Measurements from ENCODE around the gene BBOX1. TPM values are rescaled to one million over a fixed set of nuclear protein-coding genes. Genes with fewer than 3 reads are reported as not detected.
A peak's percentile ranks its signal among the peaks of the same experiment; 100 is the strongest.

The BBOX1 gene
- total RNA-seq, 1 donor from 2014 or later, result 0.90 TPM

DNA sequence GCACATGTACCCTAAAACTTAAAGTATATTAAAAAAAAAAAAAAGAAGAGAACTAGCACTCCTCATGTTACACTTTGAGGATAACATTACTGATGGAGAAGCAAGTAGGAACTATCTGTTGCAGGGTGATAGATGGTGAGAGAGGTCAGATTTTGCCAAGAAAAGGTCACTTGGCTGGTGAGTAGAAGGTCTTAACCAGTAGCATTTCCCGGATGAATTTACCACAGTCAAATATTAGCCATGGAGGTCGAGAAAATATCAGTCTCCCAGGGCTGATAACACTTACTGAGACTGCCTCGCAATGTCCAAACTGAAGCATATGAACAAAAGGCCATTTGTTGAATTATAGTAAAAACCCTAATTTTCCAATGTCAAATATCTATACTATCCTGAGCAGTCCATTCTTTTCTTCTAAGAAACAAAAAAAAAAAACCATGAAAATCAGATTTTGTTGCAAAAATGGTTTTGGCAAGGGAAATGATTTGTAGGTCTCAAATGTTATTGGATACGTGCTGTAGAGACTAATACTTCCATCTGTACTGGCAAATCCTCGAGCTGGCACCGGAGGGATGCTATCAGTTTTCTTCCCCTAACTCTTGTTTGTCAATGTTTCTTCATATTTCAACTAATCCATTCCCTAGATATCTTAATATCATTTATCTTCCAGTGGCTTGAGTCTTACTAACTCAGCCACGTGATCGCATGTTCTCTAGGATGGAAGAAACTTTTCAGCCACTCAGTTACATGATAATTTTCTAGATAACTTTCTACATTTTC, 14.5 kb upstream of the BBOX1 start:
- no peaks in the 10 kb centered on the region for H3K36me3 Mint-ChIP-seq (ENCODE audit: low read depth)
- peaks cover 6% of the 10 kb centered on the region for H3K9me3 Mint-ChIP-seq (ENCODE audit: low read depth)
- no peak overlapping the region for H3K4me3 Mint-ChIP-seq (ENCODE audit: unreplicated experiment)
- no peak for DNase-seq (ENCODE audit: low spot score)
- TF ChIP-seq, protein P1, sequence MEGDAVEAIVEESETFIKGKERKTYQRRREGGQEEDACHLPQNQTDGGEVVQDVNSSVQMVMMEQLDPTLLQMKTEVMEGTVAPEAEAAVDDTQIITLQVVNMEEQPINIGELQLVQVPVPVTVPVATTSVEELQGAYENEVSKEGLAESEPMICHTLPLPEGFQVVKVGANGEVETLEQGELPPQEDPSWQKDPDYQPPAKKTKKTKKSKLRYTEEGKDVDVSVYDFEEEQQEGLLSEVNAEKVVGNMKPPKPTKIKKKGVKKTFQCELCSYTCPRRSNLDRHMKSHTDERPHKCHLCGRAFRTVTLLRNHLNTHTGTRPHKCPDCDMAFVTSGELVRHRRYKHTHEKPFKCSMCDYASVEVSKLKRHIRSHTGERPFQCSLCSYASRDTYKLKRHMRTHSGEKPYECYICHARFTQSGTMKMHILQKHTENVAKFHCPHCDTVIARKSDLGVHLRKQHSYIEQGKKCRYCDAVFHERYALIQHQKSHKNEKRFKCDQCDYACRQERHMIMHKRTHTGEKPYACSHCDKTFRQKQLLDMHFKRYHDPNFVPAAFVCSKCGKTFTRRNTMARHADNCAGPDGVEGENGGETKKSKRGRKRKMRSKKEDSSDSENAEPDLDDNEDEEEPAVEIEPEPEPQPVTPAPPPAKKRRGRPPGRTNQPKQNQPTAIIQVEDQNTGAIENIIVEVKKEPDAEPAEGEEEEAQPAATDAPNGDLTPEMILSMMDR (IDR thresholded peaks at IDR 0.05), result no peak
- no peaks in the 10 kb centered on the region for H3K27me3 Mint-ChIP-seq (ENCODE audit: low read depth)
- H3K4me1 Mint-ChIP-seq (ENCODE audit: low read depth), result peaks cover 23% of the 10 kb centered on the region
- no peak overlapping the region for H3K27ac Mint-ChIP-seq (ENCODE audit: unreplicated experiment)

DNA sequence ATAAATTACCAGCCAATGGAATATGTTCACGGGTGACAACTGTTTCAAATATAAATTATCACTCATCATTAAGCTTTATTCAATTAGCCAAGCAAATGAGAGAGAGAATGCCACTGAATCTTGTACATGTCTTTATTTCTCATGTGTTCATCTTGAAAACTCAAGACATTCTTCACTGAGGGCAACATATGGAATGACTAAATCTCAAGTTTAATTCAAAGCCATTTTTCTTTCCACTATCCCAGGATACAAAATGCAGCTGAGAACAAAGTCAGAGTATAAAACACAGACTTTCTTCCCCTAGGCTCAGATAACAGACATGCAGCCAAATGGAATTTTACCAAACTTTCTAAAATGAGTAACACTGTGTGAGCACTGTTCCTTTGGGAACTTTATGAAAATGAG, 12.1 kb upstream of the BBOX1 start:
- Mint-ChIP-seq H3K36me3 (ENCODE audit: low read depth) (no peaks in the 10 kb centered on the region), H3K4me1 (ENCODE audit: low read depth) (peaks cover 34% of the 10 kb centered on the region), H3K4me3 (ENCODE audit: unreplicated experiment) (no peak overlapping the region), H3K27me3 (ENCODE audit: low read depth) (no peaks in the 10 kb centered on the region), H3K27ac (ENCODE audit: unreplicated experiment) (peak overlapping the region; percentile 86), H3K9me3 (ENCODE audit: low read depth) (peaks cover 6% of the 10 kb centered on the region)
- no peak for DNase-seq (ENCODE audit: low spot score)
- TF ChIP-seq, protein P1 (IDR thresholded peaks at IDR 0.05), result no peak

DNA sequence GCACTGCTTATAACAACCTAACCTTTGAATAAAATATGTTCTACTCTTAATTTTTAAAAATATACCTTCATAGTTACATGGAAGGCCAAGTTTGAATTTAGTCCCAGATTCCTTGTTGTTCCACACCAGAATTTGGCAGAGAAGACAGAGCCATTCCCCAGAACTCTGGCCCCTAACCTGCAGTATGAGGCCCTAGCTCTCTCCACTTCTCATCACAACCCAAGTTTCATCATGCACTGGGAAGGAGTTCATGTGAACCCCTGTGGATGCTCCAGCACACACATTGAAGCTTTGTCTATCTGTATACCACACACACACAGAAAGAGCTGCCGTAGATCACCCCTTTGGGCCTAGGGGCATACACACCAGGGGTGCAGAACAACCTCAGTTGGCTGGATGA, 10.6 kb upstream of the BBOX1 start:
- Mint-ChIP-seq H3K4me1 (ENCODE audit: low read depth) (peaks cover 38% of the 10 kb centered on the region), H3K27ac (ENCODE audit: unreplicated experiment) (no peak overlapping the region), H3K4me3 (ENCODE audit: unreplicated experiment) (no peak overlapping the region), H3K27me3 (ENCODE audit: low read depth) (no peaks in the 10 kb centered on the region), H3K36me3 (ENCODE audit: low read depth) (peaks cover 8% of the 10 kb centered on the region), H3K9me3 (ENCODE audit: low read depth) (peaks cover 17% of the 10 kb centered on the region)
- TF ChIP-seq, protein P1 (IDR thresholded peaks at IDR 0.05), result no peak
- no peak for DNase-seq (ENCODE audit: low spot score)

DNA sequence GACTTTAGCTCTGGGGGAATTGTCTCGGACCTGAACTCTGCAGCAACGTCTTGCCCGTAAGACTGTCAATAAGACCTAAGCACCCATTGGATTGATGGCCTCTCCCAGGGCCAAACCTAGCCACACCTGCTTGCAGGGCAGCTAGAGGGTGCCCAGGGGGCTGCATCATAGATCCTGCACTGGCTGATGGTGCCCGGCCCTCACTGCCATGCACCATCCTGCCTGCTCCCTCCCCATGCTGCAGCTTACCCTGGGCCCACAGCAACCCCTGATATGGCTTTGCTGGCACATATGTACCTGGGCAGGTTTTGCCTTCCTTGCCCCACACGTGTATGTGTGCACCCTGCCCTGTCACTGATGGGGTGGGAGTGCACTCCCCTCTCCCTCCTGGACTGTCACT, 8.9 kb upstream of the BBOX1 start:
- no peak overlapping the region for H3K4me3 Mint-ChIP-seq (ENCODE audit: unreplicated experiment)
- no peak for DNase-seq (ENCODE audit: low spot score)
- H3K9me3 Mint-ChIP-seq (ENCODE audit: low read depth), result peaks cover 33% of the 10 kb centered on the region
- TF ChIP-seq, protein P1 (IDR thresholded peaks at IDR 0.05), result no peak
- H3K27ac Mint-ChIP-seq (ENCODE audit: unreplicated experiment), result no peak overlapping the region
- H3K4me1 Mint-ChIP-seq (ENCODE audit: low read depth), result peaks cover 38% of the 10 kb centered on the region
- peaks cover 19% of the 10 kb centered on the region for H3K36me3 Mint-ChIP-seq (ENCODE audit: low read depth)
- no peaks in the 10 kb centered on the region for H3K27me3 Mint-ChIP-seq (ENCODE audit: low read depth)

DNA sequence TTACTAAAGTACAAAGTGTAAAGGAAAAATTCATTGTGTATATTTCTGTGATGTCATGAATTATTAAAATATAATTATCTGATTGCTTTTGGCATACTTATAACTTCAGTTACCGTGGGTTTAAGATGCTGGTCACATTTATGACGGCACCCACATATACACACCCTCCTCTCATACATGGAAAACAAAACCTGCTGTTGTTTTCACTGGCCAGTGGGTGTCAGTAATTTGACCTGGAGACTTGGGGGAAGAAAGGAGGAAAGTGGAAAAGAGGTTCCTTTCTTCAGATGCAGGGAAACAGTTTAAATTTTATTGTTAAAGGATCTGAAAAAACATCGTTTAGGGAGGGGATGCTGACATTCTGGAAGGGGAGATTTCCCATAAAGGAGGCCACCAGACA, 742 bp upstream of the BBOX1 start:
- no peak for DNase-seq (ENCODE audit: low spot score)
- H3K27ac Mint-ChIP-seq (ENCODE audit: unreplicated experiment), result no peak overlapping the region
- H3K9me3 Mint-ChIP-seq (ENCODE audit: low read depth), result peaks cover 45% of the 10 kb centered on the region
- H3K27me3 Mint-ChIP-seq (ENCODE audit: low read depth), result no peaks in the 10 kb centered on the region
- TF ChIP-seq, protein P1 (IDR thresholded peaks at IDR 0.05), result peak; percentile 24
- H3K4me3 Mint-ChIP-seq (ENCODE audit: unreplicated experiment), result no peak overlapping the region
- peaks cover 14% of the 10 kb centered on the region for H3K4me1 Mint-ChIP-seq (ENCODE audit: low read depth)
- H3K36me3 Mint-ChIP-seq (ENCODE audit: low read depth), result peaks cover 18% of the 10 kb centered on the region

Data from chondrocyte (in vitro differentiated cells).